Left kidney (tissue), 2 donors: ENCODE data around the gene ESYT3. TPM values are rescaled to one million over a fixed set of nuclear protein-coding genes. Genes with fewer than 3 reads are reported as not detected.
"Not testable (repeated sequence)": the region's sequence is repeated elsewhere in the genome, so short reads cannot be mapped to it uniquely, and the experiment has no call there.

ENCODE experiments used
- DNase-seq: peaks from one replicate; pipeline ENCODE4 v3.0.0-alpha.2; 2013
- polyA plus RNA-seq: library from polyadenylated mRNA; unstranded; fragments of 120-200 nt; gene quantifications from one replicate; pipeline ENCODE4 v1.2.1, GENCODE V29; 2013; ENCODE audit not compliant: insufficient read length

ESYT3 gene
- polyA plus RNA-seq, 1 donor: 3.1 TPM

DNA sequence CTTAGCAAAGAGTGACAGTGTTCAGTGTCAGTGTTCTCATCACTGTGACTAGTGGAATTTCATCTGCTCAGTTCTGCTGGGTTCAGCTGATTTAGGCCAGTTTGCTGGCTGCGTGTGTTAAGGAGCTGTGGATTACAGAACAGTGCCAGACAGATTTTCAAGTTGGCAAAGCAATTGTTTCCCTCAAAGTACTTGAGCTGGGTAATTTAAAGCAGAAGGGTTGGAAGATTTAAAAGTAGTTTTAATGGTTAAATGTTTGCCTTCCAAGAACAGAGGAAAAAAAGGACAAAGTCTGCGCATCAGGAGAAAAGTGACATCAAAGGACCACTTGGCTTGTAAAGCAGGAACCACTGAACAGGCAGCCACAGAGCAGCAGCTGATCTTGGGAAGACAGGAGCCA lies 8.7 kb downstream of the ESYT3 start:
- DNase-seq: no peak

- DNase-seq: no peak
Observed at GRCh38 chr3:138443521-138444503, 9.4 kb downstream of the ESYT3 start.

DNA sequence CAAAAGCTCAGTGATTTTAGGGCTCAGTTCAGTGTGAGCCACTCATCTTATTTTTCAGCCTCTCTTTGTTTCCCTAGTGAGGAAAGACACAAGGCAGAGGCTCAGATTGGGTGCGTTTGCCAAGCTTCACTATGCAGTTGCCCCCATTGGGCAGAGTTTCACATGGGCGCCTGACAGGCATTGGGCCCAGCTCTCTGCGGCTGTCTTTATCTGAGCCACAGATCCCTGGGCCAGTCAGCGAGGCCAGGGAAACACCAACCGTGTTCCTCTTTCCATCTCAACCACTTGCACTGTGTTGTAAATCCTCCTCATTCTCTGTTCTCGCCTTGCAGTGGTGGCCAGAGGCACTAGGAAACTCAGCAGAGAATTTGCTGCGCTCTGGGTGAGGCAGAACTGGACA lies 10.8 kb downstream of the ESYT3 start:
- no peak for DNase-seq

DNA sequence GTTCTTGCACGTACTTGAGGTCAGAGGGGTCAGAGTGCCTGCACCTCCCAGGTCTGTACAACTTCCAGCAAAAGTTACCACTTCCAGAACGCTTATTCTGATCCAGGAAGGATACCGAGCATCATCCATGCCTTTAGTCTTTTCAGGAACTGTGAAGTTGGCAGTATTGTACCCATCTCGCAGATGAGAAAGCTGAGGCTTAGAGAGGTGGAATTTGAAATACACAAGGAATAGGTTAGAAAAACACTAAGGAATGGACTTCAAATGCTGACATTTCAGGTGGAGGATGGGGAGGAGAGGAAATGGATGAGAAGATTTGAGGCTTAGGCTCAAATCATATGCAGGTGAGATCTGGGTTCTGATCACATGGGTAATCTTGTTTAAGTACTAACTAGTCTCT lies 11.2 kb downstream of the ESYT3 start:
- no peak for DNase-seq

GRCh38 chr3:138448631-138449030 lies 14.2 kb downstream of the ESYT3 start:
- no peak for DNase-seq

GRCh38 chr3:138449490-138449889 lies 15.1 kb downstream of the ESYT3 start:
- no peak for DNase-seq

- no peak for DNase-seq
Observed at GRCh38 chr3:138450181-138450580, 15.8 kb downstream of the ESYT3 start.

- DNase-seq: no peak
Observed at GRCh38 chr3:138450704-138451424, 16.4 kb downstream of the ESYT3 start.

- DNase-seq: no peak
Observed at GRCh38 chr3:138451595-138452162, 17.3 kb downstream of the ESYT3 start.

- DNase-seq: no peak
Observed at GRCh38 chr3:138452436-138452835, 18.0 kb downstream of the ESYT3 start.

GRCh38 chr3:138453940-138454339 lies 19.5 kb downstream of the ESYT3 start:
- not testable (repeated sequence) for DNase-seq

DNA sequence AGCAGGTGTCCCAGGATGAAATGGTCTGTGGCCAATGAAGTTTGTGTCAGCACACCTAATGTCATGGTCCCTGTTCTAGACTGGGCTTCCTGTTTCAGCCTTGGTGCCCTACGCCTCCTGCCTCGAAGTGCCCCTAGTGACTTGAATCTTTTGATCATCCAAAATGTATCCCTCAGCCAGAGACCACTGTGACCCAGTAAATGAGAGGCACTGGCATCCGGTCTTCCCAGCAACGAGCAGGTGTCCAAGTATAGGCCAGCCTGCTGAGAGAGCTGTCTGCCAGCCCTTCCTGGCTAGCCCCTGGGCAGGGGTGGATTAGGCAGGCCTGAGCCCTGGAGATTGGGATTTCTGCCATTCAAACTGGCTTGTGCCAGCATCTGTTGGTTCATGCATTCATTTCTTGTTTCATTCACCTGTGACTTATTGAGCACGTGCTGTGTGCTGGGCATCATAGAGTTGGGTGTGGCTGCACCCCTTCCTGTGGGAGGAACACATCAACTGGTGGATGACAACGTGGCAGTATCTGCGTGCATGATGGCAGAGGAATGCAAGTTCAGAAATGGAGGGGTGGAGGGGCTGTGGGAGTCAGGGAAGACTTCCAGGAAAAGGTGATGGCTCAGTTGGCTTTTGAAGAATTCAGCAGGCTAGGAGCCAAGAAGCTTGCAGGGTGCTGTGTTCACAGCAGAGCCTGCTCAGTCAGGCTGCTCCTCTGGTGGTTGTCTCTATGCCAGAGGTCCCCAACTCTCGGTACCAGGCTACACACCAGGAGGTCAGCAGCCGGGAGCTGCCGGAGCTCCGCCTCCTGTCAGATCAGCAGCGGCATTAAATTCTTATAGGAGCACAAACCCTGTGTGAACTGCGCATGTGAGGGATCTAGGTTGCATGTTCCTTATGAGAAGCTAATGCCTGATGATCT lies 21.6 kb downstream of the ESYT3 start:
- DNase-seq: no peak

DNA sequence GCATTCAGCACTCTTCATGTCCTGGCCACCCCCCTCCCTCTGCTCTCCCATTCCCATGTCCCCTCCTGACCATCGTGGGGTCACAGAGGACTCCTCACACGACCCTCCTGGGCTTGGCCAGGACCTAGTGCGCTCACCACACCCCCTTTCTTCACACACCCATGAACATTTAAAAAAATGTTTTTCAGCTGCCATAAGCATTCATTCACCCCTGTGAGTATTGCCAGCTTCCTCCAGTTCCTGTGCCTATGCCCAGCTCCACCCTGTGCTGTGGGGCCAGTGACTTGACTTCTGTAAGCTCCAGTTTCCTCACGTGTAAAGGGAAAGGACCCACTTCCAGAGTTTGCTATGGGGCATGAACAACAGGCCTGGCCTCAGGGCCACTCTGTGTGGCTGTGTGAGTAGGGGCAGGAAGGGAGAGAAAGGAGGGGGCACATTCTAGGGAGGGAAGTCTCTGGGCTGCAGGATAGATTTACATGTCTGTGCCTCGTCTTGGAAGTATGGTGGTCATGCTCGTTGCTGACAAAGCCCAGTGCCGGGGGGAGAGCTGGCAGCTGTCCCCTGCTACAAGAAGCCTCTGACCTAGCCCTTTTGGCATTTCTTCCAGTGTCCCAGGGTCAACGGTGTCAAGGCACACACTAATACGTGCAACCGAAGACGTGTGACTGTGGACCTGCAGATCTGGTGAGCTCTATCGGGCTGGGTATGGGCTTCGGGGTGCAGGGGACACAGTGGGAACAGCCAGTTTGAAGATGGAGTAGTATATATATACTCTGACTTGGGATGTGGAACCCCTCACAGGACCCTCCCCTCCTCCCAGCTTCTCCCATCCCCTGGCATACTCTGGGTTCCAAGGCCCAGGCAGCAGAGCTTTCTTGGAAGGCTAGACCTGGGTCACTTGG lies 22.8 kb downstream of the ESYT3 start:
- DNase-seq: no peak

GRCh38 chr3:138457863-138458735 lies 23.7 kb downstream of the ESYT3 start:
- DNase-seq: no peak

GRCh38 chr3:138458774-138459499 lies 24.5 kb downstream of the ESYT3 start:
- no peak for DNase-seq

DNA sequence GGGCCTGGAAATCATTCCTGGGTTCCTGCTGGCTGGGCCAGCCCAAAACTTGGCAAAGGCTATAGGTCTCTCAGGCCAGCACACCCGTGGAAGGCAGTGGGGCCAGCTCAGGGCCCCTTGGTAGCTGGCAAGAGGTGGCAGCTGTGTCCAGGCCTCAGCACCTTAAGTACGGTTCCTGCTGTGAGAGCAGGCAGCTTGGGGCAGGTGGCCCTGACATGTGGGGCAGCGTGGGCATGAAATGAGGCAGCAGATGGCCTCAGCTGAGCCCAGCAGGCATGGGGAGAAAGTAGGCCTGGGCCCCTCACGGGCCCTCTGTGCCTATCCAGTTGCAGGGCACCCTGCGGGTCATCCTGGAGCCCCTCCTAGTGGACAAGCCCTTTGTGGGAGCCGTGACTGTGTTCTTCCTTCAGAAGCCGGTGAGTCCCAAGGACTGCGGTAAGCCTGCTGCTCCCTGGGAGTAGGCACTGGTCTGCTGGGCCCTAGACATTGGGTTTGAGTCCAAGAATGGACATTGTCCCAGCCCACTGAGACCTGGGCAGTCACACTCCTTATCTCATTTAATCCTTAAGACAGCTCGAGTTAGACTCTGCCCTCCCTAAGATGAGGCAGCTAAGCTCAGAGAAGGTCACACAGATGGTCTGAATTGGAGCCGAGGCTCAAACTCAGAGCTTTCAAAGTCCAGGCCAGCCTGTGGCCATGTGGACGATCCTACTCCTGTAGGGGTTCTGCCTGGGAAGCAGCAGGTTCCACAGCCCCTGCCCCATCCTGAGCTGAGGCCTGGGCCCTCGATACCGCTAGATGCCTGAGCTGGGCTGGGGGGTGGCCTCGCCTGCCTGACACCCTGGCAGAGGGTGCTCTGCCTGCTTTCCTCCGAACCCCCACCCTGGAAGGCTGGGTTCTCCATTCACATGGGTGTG lies 25.5 kb downstream of the ESYT3 start:
- no peak for DNase-seq

DNA sequence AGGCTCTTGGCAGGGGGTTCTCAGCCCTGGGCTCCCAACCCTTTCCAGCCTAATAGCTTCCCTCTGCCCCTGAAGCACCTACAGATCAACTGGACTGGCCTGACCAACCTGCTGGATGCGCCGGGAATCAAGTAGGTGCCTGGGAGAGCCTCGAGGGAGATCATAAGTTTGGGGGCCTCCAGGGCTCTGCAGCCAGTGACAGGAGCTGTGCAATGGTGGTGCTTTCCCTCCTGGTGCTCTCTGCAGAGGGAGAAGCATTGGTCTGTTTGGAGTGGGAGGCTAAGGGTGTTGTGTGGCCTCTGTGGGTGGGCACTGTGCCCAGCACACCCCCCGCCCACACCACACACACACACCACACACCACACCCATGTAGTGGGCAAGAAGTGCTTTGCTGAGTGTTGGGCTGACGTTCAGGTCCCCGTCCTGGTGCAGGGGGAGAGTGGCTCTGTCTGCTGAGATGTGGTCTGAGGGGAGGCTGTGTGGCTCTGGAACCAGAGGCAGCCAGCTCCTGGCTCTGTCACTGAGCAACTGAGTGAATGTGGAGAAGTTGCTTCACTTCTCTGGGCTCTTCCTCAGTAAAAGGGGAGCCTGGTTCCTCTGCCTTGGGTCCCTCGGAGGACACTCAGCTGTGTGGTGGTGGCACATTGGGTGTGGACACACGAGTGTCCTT lies 26.3 kb downstream of the ESYT3 start:
- no peak for DNase-seq
